NT2/D1 (cell line): ENCODE data around the gene CRYBB2.

Experiments used
- SUZ12 ChIP-seq: IDR thresholded peaks from 2 replicates; pipeline ENCODE4 v1.6.1; 2011; ENCODE audit not compliant: insufficient read length, insufficient read depth; ENCODE audit errors: extremely low read depth
- YY1 ChIP-seq: IDR thresholded peaks from 2 replicates; pipeline ENCODE4 v1.6.1; 2011; ENCODE audit not compliant: insufficient read length, insufficient read depth
- ZNF274 ChIP-seq: IDR thresholded peaks from 2 replicates; pipeline ENCODE4 v1.6.1; 2011; ENCODE audit warnings: mild to moderate bottlenecking, low read depth, low read length

DNA sequence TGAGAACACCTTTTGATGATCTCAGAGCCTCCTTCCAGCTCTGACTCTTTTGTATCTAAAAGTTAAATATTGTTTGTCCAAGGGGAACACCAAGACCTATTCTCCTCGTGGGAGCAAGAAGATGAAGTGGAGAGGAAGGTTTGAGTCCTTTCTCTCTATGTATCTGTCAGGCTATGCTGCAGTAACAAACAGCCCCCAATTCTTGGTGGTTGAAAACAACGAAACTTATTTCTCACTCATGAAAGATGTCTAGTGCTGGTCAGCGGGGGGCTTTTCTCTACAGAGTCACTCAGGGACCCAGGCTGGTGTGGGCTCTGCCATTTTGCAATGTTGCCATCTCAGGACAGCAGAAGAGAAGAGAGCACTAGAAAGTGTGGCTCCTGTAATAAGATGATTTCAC is 6.2 kb upstream of the CRYBB2 start:
- TF ChIP-seq YY1 = no peak
- TF ChIP-seq SUZ12 = no peak
- no peak for TF ChIP-seq ZNF274
